ENCODE measurements around the gene NR3C2.

The NR3C2 gene

DNA sequence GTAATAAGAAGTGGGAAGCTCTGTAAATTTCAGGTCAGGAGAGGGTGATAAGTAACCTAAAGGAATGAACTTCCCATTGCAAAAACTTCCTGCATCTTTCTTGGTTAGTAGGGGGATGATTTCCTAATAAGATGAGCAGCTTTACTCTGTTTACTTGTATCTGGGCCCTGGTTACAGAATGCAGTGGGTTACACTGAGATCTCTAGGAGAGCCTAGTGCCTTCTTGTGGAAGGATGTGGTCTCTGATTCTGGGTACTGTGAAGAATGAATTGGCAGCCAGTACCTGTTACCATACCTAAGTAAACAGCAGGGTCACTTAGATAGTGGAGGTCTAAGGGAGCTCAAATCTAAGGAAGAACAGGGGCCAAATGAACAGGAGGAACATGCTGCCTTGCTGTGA, 389.8 kb downstream of the NR3C2 start:
- no peak for DNase-seq (ENCODE audit: low read depth)

DNA sequence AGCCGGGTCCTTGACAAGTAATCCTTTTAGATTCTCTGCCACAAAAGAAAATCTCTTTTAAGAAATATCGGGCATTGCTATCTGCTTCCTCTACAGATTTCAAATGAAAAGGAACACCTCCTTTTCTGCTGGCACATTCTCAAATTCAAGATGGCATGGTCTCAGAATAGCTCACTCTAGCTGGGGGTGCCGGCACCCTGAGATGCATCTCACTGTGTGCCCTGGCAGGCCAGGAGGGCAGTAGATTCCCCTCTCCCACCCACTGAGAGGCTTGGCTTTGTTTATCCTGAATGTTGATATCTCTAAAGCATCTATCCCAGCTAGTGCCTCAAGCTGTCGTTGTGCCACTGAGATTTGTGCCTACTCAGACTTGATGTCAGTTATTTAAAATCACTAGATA, 390.8 kb downstream of the NR3C2 start:
- DNase-seq (ENCODE audit: low read depth): no peak

DNA sequence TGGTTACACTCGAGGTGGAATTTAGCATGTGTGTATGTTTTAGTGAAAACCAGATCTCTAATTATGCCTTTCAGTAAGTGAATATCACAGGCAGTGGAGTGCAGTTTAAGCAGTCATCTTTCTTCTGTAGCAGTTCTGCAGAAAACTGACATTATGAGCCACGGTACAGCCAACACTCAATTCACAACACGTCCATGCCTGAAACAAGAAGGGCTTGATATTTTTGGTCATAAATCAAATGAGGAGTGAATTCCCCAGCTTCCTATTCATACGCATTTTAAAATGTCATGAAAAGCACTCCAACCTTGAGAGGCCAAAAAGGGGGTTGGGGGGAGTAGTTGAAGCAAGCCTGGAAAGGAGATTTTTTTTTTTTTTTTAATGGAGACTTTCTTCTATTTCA, 393.6 kb downstream of the NR3C2 start:
- DNase-seq (ENCODE audit: low read depth): no peak

DNA sequence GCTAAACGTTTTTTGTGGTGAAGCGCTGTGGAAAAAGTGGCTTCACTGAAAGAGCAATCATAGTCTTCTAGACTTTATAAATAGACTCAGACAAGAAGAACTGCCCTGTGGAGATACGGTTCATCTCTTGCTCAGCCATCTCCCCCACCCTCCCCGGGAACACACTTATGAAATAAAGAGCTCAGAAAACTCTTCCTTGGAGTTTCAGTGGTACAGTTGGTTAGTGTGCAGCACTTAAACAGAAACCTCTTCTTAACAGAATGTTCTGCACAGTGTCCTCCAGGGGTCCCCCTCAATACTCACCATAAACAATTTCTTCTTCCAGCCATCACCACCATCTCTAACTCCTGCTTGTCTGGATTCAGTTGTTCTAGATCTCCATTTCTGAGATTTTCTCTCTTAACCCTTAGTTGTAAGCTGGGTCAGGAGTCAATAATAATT, 397.3 kb downstream of the NR3C2 start:
- no peak for DNase-seq (ENCODE audit: low read depth)

DNA sequence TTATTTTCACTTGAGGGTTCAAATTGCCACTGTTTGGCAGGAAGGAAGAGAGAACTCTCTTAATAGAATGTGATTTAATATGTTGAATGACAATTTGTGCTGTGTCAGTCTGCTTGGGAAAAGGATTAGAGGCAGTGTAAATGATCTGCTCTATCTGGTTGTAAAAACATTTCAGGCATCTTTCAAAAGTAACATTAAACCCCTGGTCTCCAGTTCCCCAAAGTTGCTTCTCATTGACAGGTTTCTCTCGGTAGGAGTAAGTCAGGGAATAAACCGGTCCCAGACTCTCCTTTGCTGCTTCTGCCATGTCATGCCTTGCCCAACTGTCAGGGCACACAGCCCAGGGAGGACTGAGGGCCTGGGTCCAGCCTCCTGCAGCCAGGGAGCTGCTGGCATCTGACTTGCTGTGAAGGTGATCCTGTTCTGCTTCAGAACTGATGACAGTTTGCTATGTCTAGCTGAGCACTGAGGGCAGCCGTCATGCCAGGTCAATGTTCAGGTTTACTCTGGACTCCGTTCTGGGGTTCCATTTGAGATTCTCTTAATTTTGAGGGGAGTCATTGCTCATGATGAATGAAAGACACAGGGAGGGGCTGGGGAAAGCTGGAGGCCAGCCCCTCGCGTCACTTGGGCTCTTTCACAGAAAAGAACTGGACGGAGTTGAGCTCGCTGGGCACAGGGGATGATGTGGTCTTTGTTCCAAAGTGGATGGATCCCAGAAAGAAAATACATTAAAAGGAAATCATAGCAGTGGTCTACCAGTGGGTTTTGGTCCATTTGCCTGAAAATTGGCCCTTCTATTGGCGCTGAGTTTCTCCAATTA, 397.9 kb downstream of the NR3C2 start:
- DNase-seq (ENCODE audit: low read depth): no peak

DNA sequence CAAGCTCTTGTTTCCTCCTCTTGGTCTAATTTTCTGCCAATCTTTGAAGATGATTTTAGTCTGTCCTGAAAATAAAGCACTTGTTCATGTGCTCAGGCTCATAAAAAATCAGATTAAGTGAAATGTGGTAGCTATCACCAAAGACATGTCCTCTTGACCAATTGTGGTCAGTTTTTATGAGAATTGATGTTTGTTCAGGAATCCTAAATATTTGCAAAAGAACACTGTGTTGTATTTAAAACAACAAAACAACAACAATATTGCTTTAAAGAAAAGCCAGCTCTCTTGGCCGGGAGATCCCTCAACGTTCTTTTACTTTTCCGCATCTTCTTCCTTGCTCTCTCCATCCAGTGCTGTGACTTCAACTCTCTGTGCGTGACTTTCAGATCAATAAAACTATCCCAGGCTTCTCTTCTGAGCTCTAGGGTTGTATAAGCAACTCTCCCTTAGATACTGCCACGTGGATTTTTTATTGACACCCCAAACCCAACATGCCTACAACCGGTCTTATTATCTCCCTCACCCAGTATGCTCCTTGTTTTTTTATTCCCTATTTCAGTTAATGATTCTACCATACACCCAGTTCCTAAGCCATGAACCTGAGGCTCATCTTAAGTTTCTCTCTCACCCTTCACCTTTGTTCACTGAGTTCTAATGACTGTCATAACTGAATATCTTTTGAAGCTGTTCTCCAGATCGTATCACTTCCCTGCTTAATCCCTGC, 400.4 kb downstream of the NR3C2 start:
- no peak for DNase-seq (ENCODE audit: low read depth)

DNA sequence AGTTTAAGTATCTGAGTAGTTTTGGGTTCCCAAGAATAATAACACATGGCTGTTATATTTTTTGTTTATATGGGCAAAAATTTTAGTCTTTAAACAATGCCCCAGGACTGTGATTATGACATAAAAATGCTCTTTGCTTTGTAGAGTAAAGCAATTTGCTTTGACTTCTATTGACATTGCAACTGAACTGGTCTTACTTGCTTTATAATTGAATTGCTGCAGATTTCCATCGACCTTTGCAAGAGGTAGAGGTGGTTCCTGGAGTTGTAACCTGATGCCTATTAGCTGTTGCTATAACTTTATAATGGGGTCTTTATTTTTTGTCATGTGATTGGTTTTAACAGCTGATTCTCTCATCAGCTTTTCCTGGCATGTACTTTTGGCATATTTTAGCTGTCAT, 407.4 kb downstream of the NR3C2 start:
- no peak for DNase-seq (ENCODE audit: low read depth)

DNA sequence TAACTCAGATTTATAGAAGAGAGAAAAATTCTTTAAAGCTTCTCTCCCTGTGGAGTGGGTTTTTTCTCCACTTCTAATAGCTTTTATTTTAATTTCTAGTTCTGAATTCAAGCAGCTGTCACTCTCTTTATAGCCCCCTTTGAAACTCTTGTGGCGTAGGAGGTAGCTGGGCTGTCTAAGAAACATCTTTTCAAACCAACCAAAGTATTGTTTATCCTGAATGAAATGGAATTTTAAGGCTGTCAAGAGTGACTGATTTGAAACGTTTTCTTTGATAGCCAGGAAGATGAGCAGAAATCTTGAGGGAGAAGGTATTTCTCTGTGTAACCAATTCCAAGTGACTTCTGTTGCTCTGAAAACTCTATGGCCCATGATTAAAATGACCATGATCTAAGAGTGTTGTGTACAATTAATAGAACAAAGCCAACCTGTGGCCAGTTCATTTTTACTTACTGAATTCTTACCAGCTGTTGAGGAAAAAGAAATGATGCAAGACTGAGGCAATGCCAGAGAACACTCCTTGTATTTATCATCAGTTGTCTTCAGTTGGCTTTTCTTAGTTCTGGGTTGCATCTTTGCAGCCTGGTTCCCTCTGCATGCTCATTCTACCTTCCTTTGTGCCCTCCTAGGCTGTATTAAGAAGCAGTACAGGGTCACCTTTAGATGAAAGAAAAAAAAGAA, 411.9 kb downstream of the NR3C2 start:
- DNase-seq (ENCODE audit: low read depth): no peak

DNA sequence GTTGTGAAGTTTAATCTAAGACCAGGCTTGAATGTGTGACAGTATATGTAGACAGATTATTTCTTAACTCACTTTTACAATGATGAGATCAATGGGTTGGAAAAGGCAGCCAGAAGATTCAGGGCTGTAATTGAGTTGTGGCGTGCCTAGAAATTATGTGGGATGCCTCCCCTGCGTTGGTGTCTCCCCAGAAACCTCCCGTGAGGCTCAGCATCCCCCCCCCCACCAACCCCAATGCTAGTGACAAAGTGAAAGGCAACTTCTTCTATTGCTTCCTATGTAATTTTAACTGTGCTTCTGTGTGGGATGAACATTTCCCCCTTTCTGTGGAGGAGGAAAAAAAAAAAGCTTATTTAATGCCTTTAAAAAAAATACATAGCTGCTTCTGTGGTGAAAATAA, 412.4 kb downstream of the NR3C2 start:
- no peak for DNase-seq (ENCODE audit: low read depth)
